Anterior cingulate cortex (tissue), 58 donors: Measurements from ENCODE around the gene CAMK1D.
"Not testable (repeated sequence)": the region's sequence is repeated elsewhere in the genome, so short reads cannot be mapped to it uniquely, and the experiment has no call there.

Source experiments
- DNase-seq, 58 donors: peaks; one replicate each; lab custom pipeline; 2025; lab: John Stamatoyannopoulos, UW

CAMK1D gene

GRCh38 chr10:12724807-12725579, 375.6 kb downstream of the CAMK1D start:
- no peak for DNase-seq

GRCh38 chr10:12725580-12725888, 376.2 kb downstream of the CAMK1D start:
- not testable (repeated sequence) for DNase-seq

- DNase-seq: no peak
These were observed 377.9 kb downstream of the CAMK1D start for GRCh38 chr10:12726971-12727831.

- DNase-seq: no peak
These were observed 378.5 kb downstream of the CAMK1D start for GRCh38 chr10:12727832-12728215.

- DNase-seq: peak in 10 of 58 donors; percentile 6 to 34 (median 16)
These were observed 379.1 kb downstream of the CAMK1D start for GRCh38 chr10:12728494-12728893.

- no peak for DNase-seq
These were observed 380.5 kb downstream of the CAMK1D start for GRCh38 chr10:12729885-12730284.

- no peak for DNase-seq
These were observed 381.6 kb downstream of the CAMK1D start for GRCh38 chr10:12730809-12731519.

GRCh38 chr10:12733271-12733670, 383.9 kb downstream of the CAMK1D start:
- DNase-seq: no peak

GRCh38 chr10:12735843-12736462, 386.6 kb downstream of the CAMK1D start:
- peak in 5 of 58 donors; percentile 8 to 15 (median 8) for DNase-seq

GRCh38 chr10:12740813-12741212, 391.5 kb downstream of the CAMK1D start:
- no peak for DNase-seq

- peak in 5 of 58 donors; percentile 4 to 13 (median 7) for DNase-seq
These were observed 392.0 kb downstream of the CAMK1D start for GRCh38 chr10:12741360-12741804.

- no peak for DNase-seq
These were observed 393.4 kb downstream of the CAMK1D start for GRCh38 chr10:12742771-12743170.

GRCh38 chr10:12743466-12743865, 394.1 kb downstream of the CAMK1D start:
- DNase-seq: not testable (repeated sequence)

GRCh38 chr10:12743941-12744340, 394.6 kb downstream of the CAMK1D start:
- DNase-seq: no peak

- no peak for DNase-seq
These were observed 398.8 kb downstream of the CAMK1D start for GRCh38 chr10:12748186-12748585.

GRCh38 chr10:12749760-12750478, 400.6 kb downstream of the CAMK1D start:
- DNase-seq: peak in 3 of 58 donors; percentile 10 to 12 (median 11)

GRCh38 chr10:12750526-12751201, 401.3 kb downstream of the CAMK1D start:
- no peak for DNase-seq

- DNase-seq: no peak
These were observed 405.7 kb downstream of the CAMK1D start for GRCh38 chr10:12755075-12755474.

- DNase-seq: no peak
These were observed 408.0 kb downstream of the CAMK1D start for GRCh38 chr10:12757351-12757750.
